CD4-positive, alpha-beta T cell treated with Interleukin-4 for 1 hour (primary cell): ENCODE results near the gene NBEA.

ENCODE experiments used
- DNase-seq, 2 donors: peaks; one replicate each; pipeline ENCODE4 v3.0.0-alpha.2; 2020 to 2022

Gene NBEA

DNA sequence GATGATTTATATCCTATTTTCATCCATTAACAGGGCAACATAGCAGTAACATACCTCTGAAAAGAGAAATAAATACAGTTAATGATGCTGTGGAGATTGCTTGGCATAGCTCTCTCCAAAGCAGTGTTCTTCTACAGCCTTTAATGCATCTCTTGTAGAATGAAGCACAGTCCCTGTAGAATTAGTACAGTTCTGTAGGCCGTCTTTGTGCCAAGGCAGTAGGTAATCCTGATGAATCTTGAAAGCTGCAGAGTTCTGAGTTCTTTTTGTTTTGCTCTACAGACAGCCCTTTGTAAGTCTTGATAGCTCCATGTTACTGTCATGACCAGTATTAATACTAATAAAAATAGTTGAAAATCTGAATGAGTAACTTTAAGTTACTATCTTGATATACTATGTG lies 350.3 kb downstream of the NBEA start:
- DNase-seq, result no peak

DNA sequence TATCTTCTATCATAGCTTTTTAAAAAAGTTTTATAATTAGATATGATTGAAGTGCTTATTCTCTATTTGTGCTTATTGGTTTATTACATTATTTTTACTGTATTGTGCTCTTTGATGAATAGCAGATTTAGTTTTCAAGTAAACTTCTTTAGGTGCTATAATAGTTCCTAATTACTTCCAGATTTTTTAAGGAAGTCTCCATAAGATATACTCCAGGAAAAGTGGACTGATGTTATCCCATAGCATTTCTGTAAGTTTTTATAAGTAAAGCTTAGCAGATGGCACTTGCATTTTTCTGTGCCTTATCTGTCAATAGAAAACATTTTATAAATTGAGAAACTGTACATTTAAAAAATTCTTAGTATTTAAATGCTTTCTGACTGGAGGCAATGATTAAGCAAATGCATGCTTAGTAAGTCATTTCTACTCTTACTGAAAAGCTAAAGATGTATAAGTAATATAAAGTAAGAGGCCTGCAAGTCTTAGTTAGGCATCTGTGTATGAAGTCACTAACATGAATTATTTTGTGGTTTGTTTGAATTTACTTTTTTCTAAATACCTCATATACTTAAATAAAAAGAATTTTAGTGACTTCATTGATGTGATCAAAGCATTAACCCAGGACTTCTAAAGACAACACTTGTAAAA lies 351.6 kb downstream of the NBEA start:
- DNase-seq, result no peak

- no peak for DNase-seq
Observed at GRCh38 chr13:35309706-35310105, 367.6 kb downstream of the NBEA start.

DNA sequence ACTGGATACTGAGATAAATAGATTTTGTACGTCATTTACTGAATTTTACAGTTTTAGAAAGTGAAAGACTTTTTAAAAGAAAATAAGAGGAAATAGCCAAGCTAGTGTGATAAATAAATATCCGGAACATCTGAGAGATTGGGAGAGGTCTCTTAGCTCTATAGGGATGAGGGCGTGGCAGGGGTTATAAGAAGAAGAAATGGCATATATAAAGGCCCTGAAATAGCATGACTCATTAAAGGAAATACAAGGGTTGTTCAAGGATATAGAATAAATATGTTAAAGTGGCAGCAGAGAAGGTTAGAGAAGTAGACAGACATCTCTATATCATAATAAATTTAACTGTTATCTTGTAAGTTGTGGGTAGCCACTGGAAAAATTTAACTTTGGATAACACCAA lies 390.1 kb downstream of the NBEA start:
- no peak for DNase-seq

- DNase-seq, result no peak
Observed at GRCh38 chr13:35333157-35333556, 391.1 kb downstream of the NBEA start.

DNA sequence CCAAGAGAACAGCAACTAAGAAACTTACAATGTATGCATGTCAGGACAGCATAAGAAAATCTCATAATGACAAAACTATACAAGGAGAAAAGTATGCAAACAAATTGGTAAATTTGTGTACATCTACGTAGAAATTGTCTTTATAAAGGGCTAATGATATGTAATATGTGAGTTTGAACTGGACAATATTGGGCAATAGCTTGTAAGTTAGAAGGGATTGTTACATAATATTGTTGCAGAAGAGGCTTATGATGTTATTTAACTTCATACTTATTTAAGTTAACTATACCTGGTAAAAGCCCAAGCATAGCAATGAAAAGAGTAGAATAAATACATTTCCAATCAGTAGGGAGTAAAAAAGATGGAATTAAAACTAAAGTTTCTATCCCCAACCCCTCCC lies 400.4 kb downstream of the NBEA start:
- DNase-seq, result no peak

- DNase-seq, result no peak
Observed at GRCh38 chr13:35343417-35343816, 401.3 kb downstream of the NBEA start.

DNA sequence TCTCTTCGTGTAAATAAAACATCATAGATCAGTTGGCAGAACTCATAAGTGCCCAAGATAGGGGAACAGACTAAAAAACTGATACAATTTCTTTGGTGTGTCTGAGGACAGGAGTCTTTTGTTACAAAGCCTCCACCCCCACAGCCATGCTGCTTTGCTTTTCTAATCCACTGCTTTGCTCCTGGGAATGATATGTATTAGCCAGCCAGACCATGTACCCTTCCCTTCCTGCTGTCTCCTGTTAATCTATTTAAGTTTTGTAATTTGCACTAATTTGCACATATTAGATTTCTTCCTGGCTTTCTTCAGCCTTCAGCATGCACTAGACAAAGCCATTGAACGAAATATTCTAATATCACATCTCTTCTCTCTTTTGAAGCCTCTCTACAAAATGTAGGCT lies 403.9 kb downstream of the NBEA start:
- DNase-seq, result no peak

DNA sequence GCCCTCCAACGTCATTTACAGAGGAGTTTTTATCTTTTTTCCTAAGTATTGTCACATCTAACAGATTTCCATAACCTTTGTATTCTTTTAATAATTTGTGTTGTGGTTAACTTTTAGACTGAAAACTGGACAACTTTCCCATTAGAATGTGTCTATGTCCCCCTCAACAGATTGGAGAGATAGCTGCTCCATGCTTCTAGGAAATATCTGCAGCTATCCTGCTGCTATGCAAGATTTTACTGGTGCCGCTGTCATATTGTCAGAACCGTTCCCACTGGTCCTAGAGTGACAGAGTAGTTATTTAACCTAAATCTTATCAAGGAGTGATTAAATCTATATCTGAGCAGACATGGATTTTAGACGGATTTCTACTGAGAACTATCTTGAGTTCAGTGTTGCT lies 404.4 kb downstream of the NBEA start:
- no peak for DNase-seq

DNA sequence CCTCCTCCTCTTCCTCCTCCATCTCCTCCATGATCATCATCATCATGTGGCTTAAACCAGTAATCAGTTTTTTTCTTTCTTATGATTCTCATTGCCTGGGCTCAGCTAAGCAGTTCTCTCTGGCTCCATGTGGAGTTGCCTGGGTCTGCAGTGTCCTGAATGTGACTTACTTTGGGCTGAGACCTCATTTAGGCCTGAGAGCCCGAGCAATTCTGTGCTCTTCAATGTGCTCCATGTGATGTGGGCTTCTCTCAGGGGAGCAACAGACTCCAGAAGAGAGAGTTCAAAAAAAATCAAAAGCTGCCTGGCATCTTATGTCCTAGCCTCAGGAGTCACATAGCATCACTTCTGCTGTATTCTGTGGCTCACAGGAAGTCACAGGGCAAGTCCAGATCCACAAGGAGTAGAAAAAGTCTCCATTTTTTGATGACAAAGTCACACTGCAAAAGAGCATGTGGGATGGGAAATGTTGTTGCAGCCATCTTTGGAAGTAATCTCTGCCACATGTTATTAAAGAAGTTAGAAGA lies 405.7 kb downstream of the NBEA start:
- no peak for DNase-seq

DNA sequence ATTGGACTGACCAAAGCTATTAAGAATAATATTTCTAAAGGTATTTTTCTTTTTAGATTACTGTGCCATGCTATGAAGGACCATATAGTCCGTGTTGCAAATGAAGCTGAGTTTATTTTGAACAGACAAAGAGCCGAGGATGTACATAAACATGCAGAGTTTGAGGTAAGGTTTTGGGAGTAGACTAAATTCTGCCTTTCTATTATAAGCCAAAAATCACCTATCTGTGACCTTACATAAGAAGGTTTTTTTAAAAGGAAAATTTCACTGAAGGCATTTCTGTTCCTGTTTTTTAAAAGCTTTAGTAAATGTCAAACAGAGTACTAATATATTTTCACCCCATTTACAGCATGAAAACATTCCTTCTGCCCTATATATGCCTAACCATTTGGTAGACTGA lies 407.0 kb downstream of the NBEA start:
- no peak for DNase-seq

DNA sequence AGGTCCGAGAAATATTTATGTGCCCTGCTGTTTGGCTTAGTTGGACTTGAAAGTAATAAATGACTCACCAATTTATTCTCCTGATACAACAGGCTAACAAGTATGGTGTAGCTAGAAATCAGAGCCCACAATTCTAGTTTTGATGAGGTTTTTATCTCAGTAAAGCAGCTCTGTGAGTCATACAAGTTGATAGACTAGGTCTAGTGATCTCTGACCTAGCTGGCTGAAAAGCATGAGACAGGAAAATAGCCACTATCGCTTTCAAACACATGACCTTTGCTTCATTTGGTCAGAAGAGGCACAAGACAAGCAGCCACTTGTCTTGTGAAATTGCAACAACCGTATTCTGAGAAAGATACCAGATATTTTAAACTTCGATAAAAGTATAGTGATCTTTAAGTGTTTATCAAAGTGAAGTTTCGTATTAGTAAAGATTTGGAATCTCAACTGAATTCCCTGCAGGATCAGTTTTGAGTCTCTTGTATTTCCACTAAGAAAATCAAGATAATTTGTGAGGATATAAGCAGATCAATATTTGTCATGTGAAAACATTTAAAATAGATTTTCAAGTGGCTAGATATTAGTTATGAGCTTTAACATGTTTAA lies 407.7 kb downstream of the NBEA start:
- no peak for DNase-seq

- no peak for DNase-seq
Observed at GRCh38 chr13:35354285-35354684, 412.2 kb downstream of the NBEA start.

DNA sequence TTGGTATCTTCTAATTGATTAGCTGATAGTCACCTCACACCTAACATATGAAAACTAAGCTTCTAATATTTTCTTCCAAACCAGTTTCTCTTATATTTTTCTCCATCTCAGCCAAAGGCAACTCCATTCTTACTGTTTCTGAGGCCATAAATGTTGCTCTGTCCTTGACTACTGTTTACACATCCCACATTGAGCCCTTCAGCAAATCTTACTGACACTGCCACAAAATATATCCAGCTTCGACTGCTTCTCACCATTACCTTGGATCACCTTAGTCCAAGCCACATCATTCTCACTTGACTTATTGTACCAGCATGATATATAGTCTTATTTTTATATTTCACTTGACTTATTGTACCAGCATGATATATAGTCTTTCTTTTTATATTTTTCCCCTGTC lies 412.8 kb downstream of the NBEA start:
- no peak for DNase-seq

DNA sequence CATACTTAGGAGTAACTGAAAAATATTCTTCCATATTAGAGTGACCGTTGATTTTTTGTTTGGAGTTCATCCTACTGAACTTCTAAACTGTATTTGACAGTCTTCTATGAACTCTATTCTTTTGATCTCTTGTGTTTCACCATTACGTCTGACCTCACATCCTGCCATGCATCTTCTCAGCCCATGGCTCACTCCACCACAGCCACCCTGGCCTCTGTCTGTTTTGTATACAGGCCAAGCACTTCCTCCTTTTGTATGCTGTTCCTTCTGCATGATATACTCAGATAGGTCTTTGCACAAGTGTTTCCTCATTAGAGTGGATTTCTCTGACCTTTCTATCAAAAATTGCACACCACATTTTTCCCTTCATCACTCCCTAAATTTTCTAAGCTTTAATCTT lies 414.5 kb downstream of the NBEA start:
- no peak for DNase-seq

GRCh38 chr13:35365883-35366282 lies 423.8 kb downstream of the NBEA start:
- no peak for DNase-seq

GRCh38 chr13:35367586-35367985 lies 425.5 kb downstream of the NBEA start:
- no peak for DNase-seq

- DNase-seq, result no peak
Observed at GRCh38 chr13:35378939-35379338, 436.9 kb downstream of the NBEA start.

DNA sequence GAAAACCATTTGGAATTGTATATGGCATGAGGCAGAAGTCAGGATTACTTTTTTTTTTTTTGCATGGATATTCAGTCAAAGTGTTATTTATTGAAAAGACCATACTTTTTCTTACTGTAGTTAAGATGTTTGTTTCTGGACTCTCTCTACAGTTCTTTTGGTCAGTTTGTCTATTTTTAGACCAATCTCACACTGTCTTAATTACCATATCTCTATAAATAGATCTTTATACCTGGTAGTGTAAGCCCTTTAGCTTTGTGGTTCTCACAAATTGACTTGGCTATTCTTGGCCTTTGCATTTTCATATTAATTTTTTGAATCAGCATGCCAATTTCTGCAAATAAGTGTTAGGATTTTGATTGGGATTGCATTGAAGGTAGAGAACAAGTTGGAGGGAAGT lies 437.6 kb downstream of the NBEA start:
- no peak for DNase-seq

- DNase-seq, result no peak
Observed at GRCh38 chr13:35387682-35388250, 445.7 kb downstream of the NBEA start.

- no peak for DNase-seq
Observed at GRCh38 chr13:35388441-35389355, 446.6 kb downstream of the NBEA start.

- DNase-seq, result no peak
Observed at GRCh38 chr13:35389535-35389934, 447.5 kb downstream of the NBEA start.

GRCh38 chr13:35392768-35393167 lies 450.7 kb downstream of the NBEA start:
- no peak for DNase-seq
